ENCODE results near the gene PGLYRP3.

Gene PGLYRP3, protein sequence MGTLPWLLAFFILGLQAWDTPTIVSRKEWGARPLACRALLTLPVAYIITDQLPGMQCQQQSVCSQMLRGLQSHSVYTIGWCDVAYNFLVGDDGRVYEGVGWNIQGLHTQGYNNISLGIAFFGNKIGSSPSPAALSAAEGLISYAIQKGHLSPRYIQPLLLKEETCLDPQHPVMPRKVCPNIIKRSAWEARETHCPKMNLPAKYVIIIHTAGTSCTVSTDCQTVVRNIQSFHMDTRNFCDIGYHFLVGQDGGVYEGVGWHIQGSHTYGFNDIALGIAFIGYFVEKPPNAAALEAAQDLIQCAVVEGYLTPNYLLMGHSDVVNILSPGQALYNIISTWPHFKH

GRCh38 chr1:153312570-153313186, at the start of gene PGLYRP3:
Gene PGLYRP3 (minus strand): TSS chr1:153312952. CDS start chr1:153310665, 2,287 bp downstream.
- no peak for DNase-seq (ENCODE audit: low read depth in 1 of 2, low spot score in 1 of 2)

GRCh38 chr1:153362187-153362775, 49.5 kb upstream of the PGLYRP3 start:
- DNase-seq (ENCODE audit: low read depth in 1 of 2, low spot score in 1 of 2) = no peak

DNA sequence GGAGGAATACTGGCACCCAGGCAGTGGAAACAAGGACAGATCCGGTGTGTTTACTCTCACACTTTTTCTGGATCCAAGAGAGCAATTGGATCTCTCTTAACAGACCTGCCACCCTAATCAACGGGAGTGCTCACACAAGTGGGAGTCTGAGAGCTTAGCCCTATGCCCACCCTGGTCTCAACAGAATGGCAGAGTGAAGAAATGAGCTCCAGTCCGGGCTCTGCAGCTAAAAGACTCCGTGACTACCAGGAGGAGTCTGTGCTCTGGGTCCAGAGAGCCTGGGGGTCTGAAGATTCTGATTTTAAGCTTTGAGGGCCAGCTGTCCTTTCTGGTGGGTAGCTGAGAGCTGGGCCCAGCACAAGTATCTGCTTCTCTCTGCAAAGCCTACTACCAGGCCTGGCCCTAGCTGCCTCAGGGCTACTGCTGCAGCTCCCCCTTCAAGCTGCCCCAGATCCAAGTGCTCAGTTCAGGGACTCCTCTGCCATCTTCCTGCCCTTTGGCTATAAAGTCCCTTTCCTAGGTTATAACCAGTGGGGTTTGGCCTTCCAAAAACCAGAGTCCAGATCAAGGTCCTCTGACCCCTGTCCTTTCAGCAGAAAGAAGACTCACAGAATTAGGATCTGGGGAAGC, 48.8 kb upstream of the PGLYRP3 start:
- DNase-seq (ENCODE audit: low read depth in 1 of 2, low spot score in 1 of 2) = no peak

DNA sequence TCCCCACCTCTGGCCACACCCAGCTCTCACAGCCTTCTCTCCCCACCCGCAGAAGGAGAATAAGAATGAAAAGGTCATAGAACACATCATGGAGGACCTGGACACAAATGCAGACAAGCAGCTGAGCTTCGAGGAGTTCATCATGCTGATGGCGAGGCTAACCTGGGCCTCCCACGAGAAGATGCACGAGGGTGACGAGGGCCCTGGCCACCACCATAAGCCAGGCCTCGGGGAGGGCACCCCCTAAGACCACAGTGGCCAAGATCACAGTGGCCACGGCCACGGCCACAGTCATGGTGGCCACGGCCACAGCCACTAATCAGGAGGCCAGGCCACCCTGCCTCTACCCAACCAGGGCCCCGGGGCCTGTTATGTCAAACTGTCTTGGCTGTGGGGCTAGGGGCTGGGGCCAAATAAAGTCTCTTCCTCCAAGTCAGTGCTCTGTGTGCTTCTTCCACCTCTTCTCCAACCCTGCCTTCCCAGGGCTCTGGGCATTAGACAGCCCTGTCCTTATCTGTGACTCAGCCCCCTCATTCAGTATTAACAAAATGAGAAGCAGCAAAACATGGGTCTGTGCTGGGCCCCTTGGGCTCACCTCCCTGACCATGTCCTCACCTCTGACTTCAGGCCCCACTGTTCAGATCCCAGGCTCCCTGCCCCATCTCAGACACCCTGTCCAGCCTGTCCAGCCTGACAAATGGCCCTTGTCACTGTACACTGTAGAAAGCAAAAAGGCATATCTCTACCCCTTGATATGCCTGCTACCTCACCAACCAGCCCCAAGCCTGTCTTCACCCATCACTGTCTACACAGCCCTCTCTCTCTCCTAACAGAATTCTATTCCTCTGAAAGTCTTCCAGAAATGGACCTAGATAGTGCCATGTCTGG, 48.1 kb upstream of the PGLYRP3 start:
- no peak for DNase-seq (ENCODE audit: low read depth in 1 of 2, low spot score in 1 of 2)

- DNase-seq (ENCODE audit: low read depth in 1 of 2, low spot score in 1 of 2) = no peak
Measured at GRCh38 chr1:153360190-153360589, 47.4 kb upstream of the PGLYRP3 start.

DNA sequence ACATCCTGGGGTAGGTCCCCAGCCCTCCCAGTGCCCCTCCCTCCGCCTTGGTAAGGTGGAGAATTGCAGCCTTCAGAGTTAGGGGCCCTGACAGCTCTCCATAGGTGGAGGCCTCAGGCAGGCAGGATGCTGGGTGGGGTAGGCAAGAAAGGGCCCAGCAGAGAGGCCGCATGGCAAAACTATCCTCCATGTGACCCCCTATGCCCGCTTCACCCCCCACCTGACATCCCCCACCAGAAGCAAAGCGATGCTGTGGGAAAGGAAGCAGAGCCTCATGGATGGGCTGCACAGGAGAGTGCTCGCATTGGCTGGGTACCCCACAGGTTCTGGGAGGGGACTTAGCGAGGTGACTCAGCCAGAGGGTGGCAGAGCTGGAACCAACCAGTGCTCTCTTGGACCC, 46.5 kb upstream of the PGLYRP3 start:
- DNase-seq (ENCODE audit: low read depth in 1 of 2, low spot score in 1 of 2) = no peak

DNA sequence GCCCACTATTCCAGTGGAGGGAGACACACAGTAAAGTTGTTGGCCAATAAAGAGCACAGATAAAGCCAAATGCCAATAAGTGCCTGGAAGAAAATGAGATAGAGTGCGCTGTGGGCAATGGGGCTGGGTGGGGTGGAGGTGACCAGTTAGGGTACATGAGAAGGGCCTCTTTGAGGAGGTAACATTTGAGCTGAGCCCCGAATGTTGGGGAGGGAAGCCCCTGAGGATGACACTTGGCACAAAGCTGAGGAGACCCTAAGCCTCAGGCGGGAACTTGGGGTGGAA, 45.9 kb upstream of the PGLYRP3 start:
- DNase-seq (ENCODE audit: low read depth in 1 of 2, low spot score in 1 of 2) = no peak

DNA sequence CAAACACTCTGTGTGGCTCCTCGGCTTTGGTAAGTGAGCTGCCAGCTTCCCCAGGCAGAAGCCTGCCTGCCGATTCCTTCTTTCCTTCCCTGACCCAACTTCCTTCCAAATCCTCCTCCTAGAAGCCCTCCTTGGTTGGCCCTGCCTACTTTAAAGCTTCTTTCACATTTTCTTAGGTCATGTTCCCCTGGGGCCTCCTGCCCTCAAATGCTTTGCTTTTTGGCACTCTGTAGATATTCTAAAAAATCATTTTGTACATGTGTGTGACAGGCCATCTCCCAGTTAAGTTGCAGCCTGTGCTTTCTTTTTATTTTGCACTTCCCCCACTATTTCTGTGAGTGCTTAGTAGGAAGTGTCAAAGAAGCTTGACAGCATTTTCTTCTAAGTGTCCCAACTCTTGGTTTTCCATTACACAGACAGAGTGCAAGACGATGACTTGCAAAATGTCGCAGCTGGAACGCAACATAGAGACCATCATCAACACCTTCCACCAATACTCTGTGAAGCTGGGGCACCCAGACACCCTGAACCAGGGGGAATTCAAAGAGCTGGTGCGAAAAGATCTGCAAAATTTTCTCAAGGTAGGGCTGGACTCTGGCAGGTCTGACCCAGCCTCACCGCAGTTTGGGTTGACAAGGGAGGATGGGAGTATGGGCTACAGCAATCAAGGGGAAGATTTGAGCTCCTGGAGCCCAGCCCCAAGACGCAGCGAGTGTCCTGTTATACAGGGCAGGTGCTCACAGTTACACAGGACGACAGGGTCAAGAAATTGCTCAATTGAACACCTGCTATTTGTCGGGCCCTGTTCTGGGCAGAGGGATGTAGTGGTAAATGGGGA, 45.3 kb upstream of the PGLYRP3 start, which contains the start of gene S100A9:
TSS of gene S100A9 (plus strand) at position 2 of the 838 bp plus-strand sequence. CDS start at position 432, 430 bp downstream.
- DNase-seq (ENCODE audit: low read depth in 1 of 2, low spot score in 1 of 2) = no peak

- no peak for DNase-seq (ENCODE audit: low read depth in 1 of 2, low spot score in 1 of 2)
Measured at GRCh38 chr1:153357076-153357852, 44.5 kb upstream of the PGLYRP3 start.

DNA sequence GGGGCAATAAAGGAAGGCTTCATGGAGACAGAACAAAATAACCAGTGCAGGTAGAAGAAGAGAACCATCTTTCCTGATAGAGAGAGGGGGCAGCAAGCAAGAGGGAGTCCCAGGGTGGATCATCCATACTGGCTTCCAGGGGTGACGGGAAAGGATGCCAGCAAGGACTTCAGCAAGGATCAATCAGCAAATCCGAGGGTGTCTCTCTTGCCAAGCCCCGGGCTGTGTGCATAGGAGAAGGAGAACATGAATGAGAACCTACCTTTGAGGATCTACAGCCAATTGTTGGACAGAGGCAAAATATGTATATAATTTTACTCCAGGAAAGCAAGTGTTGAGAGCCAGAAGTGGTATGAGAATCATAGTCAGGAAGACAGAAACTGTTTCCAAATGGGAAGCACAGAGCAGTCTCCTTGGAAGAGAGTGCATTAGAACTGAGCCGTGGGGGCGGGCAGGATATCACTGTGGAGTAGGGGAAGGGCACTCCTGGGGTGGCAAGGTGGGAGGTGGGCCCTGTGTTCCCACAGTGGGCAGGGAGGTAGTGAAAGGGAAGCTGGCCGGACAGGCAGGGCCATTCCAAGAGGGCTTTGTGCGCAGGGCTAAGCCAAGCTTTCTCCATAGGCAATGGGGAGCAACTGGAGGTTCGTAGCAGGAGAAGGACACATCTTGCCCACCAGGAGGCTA, 43.8 kb upstream of the PGLYRP3 start:
- no peak for DNase-seq (ENCODE audit: low read depth in 1 of 2, low spot score in 1 of 2)

DNA sequence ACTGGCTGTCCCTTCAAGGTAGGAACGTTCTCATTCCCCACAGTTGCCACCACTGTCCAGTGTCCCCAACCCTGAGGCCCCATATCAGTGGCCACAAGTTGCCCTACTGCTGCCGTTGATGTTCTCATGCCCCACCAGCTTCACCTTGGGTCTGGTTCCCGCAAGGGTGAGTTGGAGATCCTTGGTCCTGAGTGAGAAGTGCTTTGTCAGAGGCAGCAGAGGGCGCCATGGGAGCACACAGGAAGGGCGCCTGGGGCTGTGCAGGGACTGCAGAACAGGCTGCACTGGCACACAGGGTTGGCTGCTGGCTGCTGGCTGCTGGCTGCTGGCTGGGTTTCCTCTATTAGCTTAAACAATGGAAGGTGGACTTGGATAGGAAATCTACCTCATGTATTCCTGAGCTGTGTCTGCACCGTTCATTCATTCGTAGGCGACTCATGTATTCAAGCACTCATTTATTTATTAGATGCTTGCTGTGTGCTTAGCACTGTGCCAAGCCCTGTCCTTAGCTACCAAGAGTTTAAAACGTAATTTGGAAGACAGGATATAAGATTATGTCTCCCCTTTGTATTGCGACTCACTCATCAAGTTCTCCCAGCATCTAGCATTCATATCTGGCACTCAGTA, 42.8 kb upstream of the PGLYRP3 start:
- peak in 1 of 2 donors; percentile 13 for DNase-seq (ENCODE audit: low read depth in 1 of 2, low spot score in 1 of 2)

- no peak for DNase-seq (ENCODE audit: low read depth in 1 of 2, low spot score in 1 of 2)
Measured at GRCh38 chr1:153354515-153355193, 41.9 kb upstream of the PGLYRP3 start.

GRCh38 chr1:153353226-153353947, 40.6 kb upstream of the PGLYRP3 start:
- DNase-seq (ENCODE audit: low read depth in 1 of 2, low spot score in 1 of 2) = no peak

GRCh38 chr1:153352523-153352922, 39.8 kb upstream of the PGLYRP3 start:
- peak; percentile 28 to 47 for DNase-seq (ENCODE audit: low read depth in 1 of 2, low spot score in 1 of 2)

DNA sequence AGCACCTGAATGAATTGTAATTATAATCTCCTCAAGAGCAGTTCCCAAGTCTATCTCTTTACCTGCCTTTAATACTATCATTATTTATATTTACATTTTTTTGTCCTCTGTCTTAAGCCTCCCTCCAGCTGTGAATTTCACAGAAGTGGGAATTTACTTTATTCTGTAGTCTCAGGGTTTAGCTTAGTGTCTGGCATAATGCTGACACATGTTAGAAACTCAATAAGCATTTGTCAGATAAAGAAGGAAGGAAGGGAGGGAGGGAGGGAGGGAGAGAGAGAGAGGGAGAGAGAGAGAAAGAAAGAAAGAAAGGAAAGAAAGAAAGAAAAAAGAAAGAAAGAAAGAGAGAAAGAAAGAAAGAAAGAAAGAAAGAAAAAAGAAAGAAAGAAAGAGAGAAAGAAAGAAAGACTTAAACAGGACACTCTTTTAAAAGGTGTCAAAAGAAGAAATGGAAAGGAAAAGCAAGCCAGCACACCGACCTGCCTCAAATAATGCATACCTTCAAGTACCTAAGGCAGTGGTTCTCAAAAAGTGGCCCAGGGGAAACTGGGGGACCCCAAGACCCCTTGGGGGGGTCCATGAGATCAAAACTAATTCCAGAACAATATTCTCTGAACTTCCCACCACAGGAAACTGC, 37.7 kb upstream of the PGLYRP3 start:
- DNase-seq (ENCODE audit: low read depth in 1 of 2, low spot score in 1 of 2) = no peak

All from activated CD4-positive, alpha-beta T cell treated with anti-CD3 and anti-CD28 coated beads, Interleukin-2, amount 50 U/mL, for 24 hours (primary cell).